HepG2 (cell line): ENCODE data around the gene HDGFL1. TPM values are rescaled to one million over a fixed set of nuclear protein-coding genes. Genes with fewer than 3 reads are reported as not detected.

ENCODE experiments used
- ATAC-seq: fragments of 200-7000 bp; cut with Tn5 transposase; 3 replicates; pipeline ENCODE4 v1.9.1; 2020; ENCODE audit warnings: mild to moderate bottlenecking, moderate library complexity
- BruUV-seq: library from RNA; stranded (reverse); fragments of 400-500 nt; replicated peaks from 2 replicates; lab custom pipeline; 2021; lab: Mats Ljungman, UMichigan
- CTCF ChIA-PET: fragments of 300-600 bp; formaldehyde crosslinking; extraction: SDS; loops from one replicate; lab custom pipeline; 2021; ENCODE audit warnings: low total read pairs, inconsistent platforms, low intra/inter-chr PET ratio; lab: Yijun Ruan, JAX
- POLR2A ChIA-PET: fragments of 350-600 bp; sonication (Branson Sonifier 250); formaldehyde crosslinking; loops from one replicate; lab custom pipeline; 2020; ENCODE audit warnings: antibody characterized with exemption, inconsistent platforms; lab: Yijun Ruan, JAX
- DNase-seq: peaks from one replicate; pipeline ENCODE4 v3.0.0-alpha.2; 2015; ENCODE audit warnings: low spot score
- FAIRE-seq: peaks from 3 replicates; lab custom pipeline; 2011; peaks lifted over from hg19 to GRCh38; lab: Jason Lieb, UNC
- H2AFZ ChIP-seq: one replicate; pipeline ENCODE4 v1.6.1; 2011; ENCODE audit warnings: low read length, inconsistent platforms
- H3K27ac ChIP-seq: fragments of 300-600 bp; 3 replicates; pipeline ENCODE4 v1.8.0; 2011; ENCODE audit warnings: mixed run types, mild to moderate bottlenecking, mixed read lengths, low read length, inconsistent platforms; ENCODE audit not compliant: insufficient read depth; ENCODE audit errors: extremely low read length
- H3K27me3 ChIP-seq, 2 experiments: fragments of 200-600 bp in 1 of 2; 2 replicates in 1 of 2; 3 replicates in 1 of 2; pipeline versions ENCODE4 v1.6.0 to v1.8.0; 2011; ENCODE audit warnings: low read length in 2 of 2, mild to moderate bottlenecking in 2 of 2, moderate library complexity in 2 of 2, inconsistent platforms in 1 of 2; ENCODE audit not compliant: insufficient read depth in 2 of 2, control insufficient read depth in 1 of 2
- H3K36me3 ChIP-seq, 2 experiments: fragments of 200-600 bp in 1 of 2; replicated peaks in 1 of 2; 2 replicates in 1 of 2; 3 replicates in 1 of 2; pipeline versions ENCODE4 v1.5.1 to v1.8.0; 2011; ENCODE audit warnings: low read length in 2 of 2, inconsistent platforms in 1 of 2; ENCODE audit not compliant: insufficient read depth in 2 of 2, control insufficient read depth in 1 of 2
- H3K4me1 ChIP-seq: 2 replicates; pipeline ENCODE4 v1.5.1; 2012; ENCODE audit warnings: low read length, inconsistent platforms; ENCODE audit not compliant: insufficient read depth
- H3K4me2 ChIP-seq: 2 replicates; pipeline ENCODE4 v1.6.0; 2011; ENCODE audit warnings: low read depth, low read length, inconsistent platforms
- H3K4me3 ChIP-seq, 3 experiments: fragments of 200-600 bp in 1 of 3; sonication (generic), shearing (Covaris generic) in 1 of 3; replicated peaks in 1 of 3; 2 replicates each; pipeline ENCODE4 v1.5.1; 2011 to 2016; ENCODE audit warnings: low read length in 3 of 3, inconsistent platforms in 2 of 3, low read depth in 2 of 3, mild to moderate bottlenecking in 2 of 3, control low read depth in 1 of 3, mixed read lengths in 1 of 3; ENCODE audit not compliant: insufficient read depth in 1 of 3
- H3K79me2 ChIP-seq: one replicate; pipeline ENCODE4 v1.6.1; 2011; ENCODE audit warnings: low read length, inconsistent platforms; ENCODE audit not compliant: insufficient read depth
- H3K9ac ChIP-seq: 2 replicates; pipeline ENCODE4 v1.6.0; 2011; ENCODE audit warnings: mild to moderate bottlenecking, low read depth, low read length, inconsistent platforms; ENCODE audit not compliant: insufficient read depth
- H3K9me3 ChIP-seq: 2 replicates; pipeline ENCODE4 v1.5.1; 2012; ENCODE audit warnings: mild to moderate bottlenecking, low read length
- H4K20me1 ChIP-seq: 2 replicates; pipeline ENCODE4 v1.6.0; 2011; ENCODE audit warnings: inconsistent platforms, mild to moderate bottlenecking, low read length, moderate library complexity; ENCODE audit not compliant: insufficient read depth
- EP300 ChIP-seq, 3 experiments: sonication (generic) in 1 of 3; formaldehyde crosslinking in 1 of 3; IDR thresholded peaks; 2 replicates each; pipeline versions ENCODE4 v1.5.1 to v1.6.1; 2011 to 2020; ENCODE audit warnings: low read depth in 2 of 3, low read length in 2 of 3, borderline replicate concordance in 1 of 3, improper control_type of control experiment in 1 of 3, mild to moderate bottlenecking in 1 of 3, missing genetic modification reagents in 1 of 3, moderate library complexity in 1 of 3
- PAWR ChIP-seq: sonication (generic); formaldehyde crosslinking; IDR thresholded peaks from 2 replicates; pipeline ENCODE4 v1.4.0; 2020; ENCODE audit warnings: missing genetic modification reagents, mild to moderate bottlenecking, borderline replicate concordance
- PRPF4 ChIP-seq: fragments of 200-400 bp; formaldehyde crosslinking; IDR thresholded peaks from 2 replicates; pipeline ENCODE4 v1.6.1; 2016; ENCODE audit warnings: low read length, low read depth; ENCODE audit not compliant: poor library complexity, severe bottlenecking
- SMYD3 ChIP-seq: sonication (generic); formaldehyde crosslinking; IDR thresholded peaks from 2 replicates; pipeline ENCODE4 v1.8.1; 2023; ENCODE audit warnings: mild to moderate bottlenecking, missing genetic modification reagents
- ZKSCAN5 ChIP-seq: sonication (generic); formaldehyde crosslinking; IDR thresholded peaks from 2 replicates; pipeline ENCODE4 v1.5.1; 2020; ENCODE audit warnings: mild to moderate bottlenecking, missing genetic modification reagents
- ZNF652 ChIP-seq: IDR thresholded peaks from 2 replicates; pipeline ENCODE4 v1.6.1; 2016; ENCODE audit warnings: low read depth, borderline replicate concordance
- WGBS: methylation state at CpG from one replicate; pipeline ENCODE4 v1.1.6; 2017; ENCODE audit warnings: low lambda C conversion rate; 5-methylcytosine and 5-hydroxymethylcytosine counted together
- in situ Hi-C: cut with HindIII; loops from 2 replicates; pipeline ENCODE4 v1.10.0; 2017; ENCODE audit warnings: low pct_unique_long_range_greater_than_20kb; ENCODE audit not compliant: extremely low pct_ligation_motif_present
- intact Hi-C: fragments of 100-400 bp; cut with micrococcal nuclease; formaldehyde crosslinking; loops from one replicate; pipeline ENCODE4 v1.10.0; 2022; ENCODE audit not compliant: unreplicated experiment
- polyA plus RNA-seq, 8 experiments: library from polyadenylated mRNA; depleted of rRNA in 3 of 8; stranded (reverse) in 7 of 8; unstranded in 1 of 8; fragments of >200 nt; fragmentation: Illumina TruSeq in 4 of 8; extraction: Trizol in 4 of 8; gene quantifications; 2 replicates each; pipeline versions ENCODE4 v1.2.1 to v1.2.3, GENCODE V29; 2011 to 2016; ENCODE audit warnings: low read depth in 4 of 8, missing spikeins in 1 of 8, mixed read lengths in 1 of 8; ENCODE audit not compliant: insufficient read depth in 1 of 8
- total RNA-seq, 5 experiments: library from RNA; depleted of rRNA; stranded (reverse); fragments of >200 nt; fragmentation: Illumina TruSeq; extraction: Trizol; gene quantifications; 2 replicates each; pipeline ENCODE4 v1.2.3, GENCODE V29; 2016; ENCODE audit warnings: low read depth in 1 of 5
- TF ChIP-seq, protein P1 (sequence below): sonication (generic); formaldehyde crosslinking; IDR thresholded peaks from 2 replicates; pipeline ENCODE4 v1.4.0; 2020; ENCODE audit warnings: missing genetic modification reagents, borderline replicate concordance

Gene HDGFL1
- total and polyA plus RNA-seq, 2 of the 13 experiments (the other 11 are each of a cell fraction or from before 2014, with no cell fraction given): not detected

GRCh38 chr6:22612236-22612635, 42.9 kb downstream of the HDGFL1 start:
- no peak for FAIRE-seq
- POLR2A ChIA-PET: no interaction called here
- Histone ChIP-seq H3K9ac (no peak overlapping the region), H2AFZ (no peak overlapping the region), H3K4me3 (no peak overlapping the region), H4K20me1 (no peaks in the 10 kb centered on the region), H3K27me3 (no peaks in the 10 kb centered on the region), H3K79me2 (no peaks in the 10 kb centered on the region), H3K36me3 (no peaks in the 10 kb centered on the region), H3K9me3 (peaks cover 65% of the 10 kb centered on the region), H3K4me2 (no peak overlapping the region), H3K27ac (no peak overlapping the region), H3K4me1 (no peaks in the 10 kb centered on the region)
- intact Hi-C loops (no loop called here), in situ Hi-C loops (no loop called here)
- CTCF ChIA-PET: no interaction called here
- no TSS peak for BruUV-seq
- no peak for TF ChIP-seq ZKSCAN5 (CRISPR knock-in tag)
- no peak for TF ChIP-seq EP300 (IDR thresholded peaks at IDR 0.05; ENCODE audit: low read depth in 2 of 2, low read length in 2 of 2)
- no peak for TF ChIP-seq EP300 (CRISPR knock-in tag; IDR thresholded peaks at IDR 0.05; ENCODE audit: borderline replicate concordance)
- TF ChIP-seq, protein P1, sequence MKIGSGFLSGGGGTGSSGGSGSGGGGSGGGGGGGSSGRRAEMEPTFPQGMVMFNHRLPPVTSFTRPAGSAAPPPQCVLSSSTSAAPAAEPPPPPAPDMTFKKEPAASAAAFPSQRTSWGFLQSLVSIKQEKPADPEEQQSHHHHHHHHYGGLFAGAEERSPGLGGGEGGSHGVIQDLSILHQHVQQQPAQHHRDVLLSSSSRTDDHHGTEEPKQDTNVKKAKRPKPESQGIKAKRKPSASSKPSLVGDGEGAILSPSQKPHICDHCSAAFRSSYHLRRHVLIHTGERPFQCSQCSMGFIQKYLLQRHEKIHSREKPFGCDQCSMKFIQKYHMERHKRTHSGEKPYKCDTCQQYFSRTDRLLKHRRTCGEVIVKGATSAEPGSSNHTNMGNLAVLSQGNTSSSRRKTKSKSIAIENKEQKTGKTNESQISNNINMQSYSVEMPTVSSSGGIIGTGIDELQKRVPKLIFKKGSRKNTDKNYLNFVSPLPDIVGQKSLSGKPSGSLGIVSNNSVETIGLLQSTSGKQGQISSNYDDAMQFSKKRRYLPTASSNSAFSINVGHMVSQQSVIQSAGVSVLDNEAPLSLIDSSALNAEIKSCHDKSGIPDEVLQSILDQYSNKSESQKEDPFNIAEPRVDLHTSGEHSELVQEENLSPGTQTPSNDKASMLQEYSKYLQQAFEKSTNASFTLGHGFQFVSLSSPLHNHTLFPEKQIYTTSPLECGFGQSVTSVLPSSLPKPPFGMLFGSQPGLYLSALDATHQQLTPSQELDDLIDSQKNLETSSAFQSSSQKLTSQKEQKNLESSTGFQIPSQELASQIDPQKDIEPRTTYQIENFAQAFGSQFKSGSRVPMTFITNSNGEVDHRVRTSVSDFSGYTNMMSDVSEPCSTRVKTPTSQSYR (CRISPR knock-in tag): no peak
- TF ChIP-seq ZNF652 (CRISPR knock-in tag): no peak
- TF ChIP-seq SMYD3 (CRISPR knock-in tag): no peak
- no peak for TF ChIP-seq PRPF4
- no peak for TF ChIP-seq PAWR (CRISPR knock-in tag)
- no peak for ATAC-seq
- DNase-seq: no peak
- WGBS: 15% methylated on average over 3 of the region's 3 CpGs
